Skin of body (tissue), 2 donors: ENCODE measurements around the gene TARS1. TPM values are rescaled to one million over a fixed set of nuclear protein-coding genes. Genes with fewer than 3 reads are reported as not detected.

ENCODE experiments used
- DNase-seq: peaks from one replicate; lab custom pipeline; 2025; lab: John Stamatoyannopoulos, UW
- total RNA-seq: library from RNA; depleted of rRNA; stranded (reverse); fragments of >200 nt; gene quantifications from one replicate; pipeline ENCODE4 v1.2.3, GENCODE V29; 2014

TARS1 gene
- total RNA-seq, result 104 TPM

DNA sequence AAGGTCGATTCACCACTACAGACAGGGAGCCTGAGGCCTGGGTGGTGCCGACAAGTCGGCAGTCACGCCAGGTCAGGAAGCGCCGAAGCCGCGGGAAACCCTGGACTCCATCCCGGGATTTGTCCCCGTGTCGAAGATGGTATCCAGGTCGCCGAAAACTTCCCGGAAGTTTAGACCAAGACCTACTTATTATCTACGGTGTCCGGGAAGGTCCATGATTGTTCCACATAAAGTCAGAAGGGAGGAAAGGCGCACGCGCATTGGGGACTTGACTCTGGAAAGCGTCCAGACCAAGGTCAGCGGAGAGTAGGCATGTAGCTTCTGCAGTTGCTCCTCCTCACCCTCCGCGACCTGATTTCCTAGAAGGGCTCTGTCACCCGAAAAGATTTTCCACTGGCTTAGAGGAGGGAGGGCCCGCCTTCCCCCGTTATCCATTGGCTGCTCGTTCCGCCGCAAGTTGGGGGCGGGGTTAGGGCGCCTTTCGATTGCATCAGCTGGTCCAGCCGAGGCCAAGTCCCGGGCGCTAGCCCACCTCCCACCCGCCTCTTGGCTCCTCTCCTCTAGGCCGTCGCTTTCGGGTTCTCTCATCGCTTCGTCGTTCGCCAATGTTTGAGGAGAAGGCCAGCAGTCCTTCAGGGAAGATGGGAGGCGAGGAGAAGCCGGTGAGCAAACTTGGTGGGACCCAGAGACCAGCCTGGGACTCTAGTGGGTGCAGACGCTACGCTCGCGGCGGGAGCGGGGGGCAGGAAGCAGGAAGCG is at the start of gene TARS1:
Gene TARS1, plus strand, starts transcription at position 484 of the 759 bp plus-strand sequence. Its CDS starts 122 bp downstream, at position 606.
- DNase-seq, result peak; percentile 100

DNA sequence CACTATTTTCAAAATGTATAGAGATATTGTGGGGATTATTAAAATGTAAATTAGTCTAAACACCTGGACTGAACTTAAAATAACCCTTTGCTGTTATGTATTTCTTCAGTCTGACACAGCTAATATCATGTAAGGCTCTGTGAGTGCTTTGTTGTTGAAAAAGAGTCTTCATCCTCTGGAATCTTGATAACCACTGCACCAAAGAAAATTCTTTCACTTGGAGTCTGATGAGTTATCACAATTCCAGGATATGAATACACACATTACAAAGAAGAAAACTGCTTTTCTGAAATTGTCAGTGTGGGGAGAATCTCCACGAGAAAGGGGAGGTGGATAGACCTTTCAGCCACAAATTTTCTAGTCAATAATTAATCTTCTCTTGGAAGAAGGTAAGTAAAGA is 42.3 kb upstream of the TARS1 start:
- no peak for DNase-seq

- DNase-seq, result no peak
Measured at GRCh38 chr5:33400675-33401074, 40.1 kb upstream of the TARS1 start.

DNA sequence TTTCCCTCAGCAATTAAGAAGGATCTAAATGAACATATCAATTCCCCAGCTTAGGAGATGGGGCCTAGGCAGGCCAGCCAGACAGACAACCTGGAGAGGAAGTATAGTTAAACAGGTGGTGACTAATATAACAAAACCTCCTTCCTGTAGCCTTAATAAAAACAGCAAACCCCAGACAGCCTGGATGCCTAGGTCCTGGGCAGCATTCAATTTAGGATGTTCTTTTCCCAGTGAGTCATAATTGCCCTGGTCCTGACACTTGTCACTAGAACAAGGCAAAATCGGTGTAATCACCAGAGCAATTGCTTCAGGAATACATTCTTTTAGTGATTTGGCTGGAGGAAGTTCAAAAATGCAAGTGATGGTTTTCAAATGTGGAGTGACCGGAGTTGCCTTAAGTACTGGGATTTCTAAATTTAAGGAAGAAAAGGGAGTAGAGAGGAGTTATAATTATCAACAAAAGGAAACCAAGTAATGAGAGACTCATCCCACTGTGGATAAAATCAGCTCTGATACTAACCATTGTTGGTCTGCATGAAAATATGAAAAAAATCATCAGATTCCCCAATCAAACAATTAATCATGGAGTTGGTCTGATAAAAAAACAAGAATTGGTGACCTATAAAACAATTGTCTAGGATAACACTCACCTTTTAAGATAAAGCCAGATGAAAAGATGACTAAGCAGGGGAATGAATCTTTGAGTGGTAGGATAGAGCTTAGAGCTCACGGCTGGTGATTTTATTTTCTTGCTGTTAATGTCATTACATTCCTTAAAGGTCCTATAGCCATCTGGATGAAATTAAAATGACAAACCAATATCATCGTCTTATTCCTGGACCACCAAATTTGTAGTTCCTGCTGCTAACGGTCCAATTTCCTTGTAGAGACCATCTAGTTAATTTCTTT is 39.0 kb upstream of the TARS1 start:
- no peak for DNase-seq

GRCh38 chr5:33403187-33403586 is 37.6 kb upstream of the TARS1 start:
- no peak for DNase-seq

GRCh38 chr5:33408816-33409215 is 31.9 kb upstream of the TARS1 start:
- DNase-seq, result no peak

DNA sequence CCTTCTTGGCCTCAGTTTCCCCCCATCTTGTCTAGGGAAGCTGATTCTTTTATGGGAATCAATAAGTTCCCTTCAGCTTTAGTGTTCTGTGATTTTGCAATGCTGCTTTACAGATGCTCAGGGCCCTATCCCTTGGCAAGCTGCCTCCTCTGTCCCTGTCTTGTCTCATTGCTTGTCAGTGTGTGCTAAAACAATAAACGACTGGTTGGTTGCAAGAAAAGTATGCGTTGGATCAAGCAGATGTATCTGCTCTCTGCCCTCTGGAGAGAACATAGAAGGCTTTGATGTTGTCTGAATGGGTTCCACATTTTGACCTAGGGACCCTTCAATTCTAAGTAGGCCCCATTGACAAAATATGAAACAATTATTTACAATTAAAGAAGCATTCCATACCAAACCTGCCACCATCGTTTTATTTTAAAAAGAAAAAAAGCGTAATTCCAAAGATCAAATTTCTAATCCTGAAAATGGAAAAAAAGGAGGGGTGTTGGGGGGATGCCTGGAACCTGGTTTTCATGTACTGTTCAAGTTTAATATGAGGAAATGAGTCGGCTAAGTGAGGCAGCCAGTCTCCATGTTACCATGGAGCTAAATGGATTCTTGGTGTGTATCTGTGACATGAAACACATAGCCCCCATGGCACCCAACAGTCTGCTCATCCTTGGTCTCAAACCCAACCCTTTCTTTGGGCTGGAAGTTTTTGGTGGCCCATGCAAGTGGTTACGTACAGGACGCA is 31.2 kb upstream of the TARS1 start:
- no peak for DNase-seq

DNA sequence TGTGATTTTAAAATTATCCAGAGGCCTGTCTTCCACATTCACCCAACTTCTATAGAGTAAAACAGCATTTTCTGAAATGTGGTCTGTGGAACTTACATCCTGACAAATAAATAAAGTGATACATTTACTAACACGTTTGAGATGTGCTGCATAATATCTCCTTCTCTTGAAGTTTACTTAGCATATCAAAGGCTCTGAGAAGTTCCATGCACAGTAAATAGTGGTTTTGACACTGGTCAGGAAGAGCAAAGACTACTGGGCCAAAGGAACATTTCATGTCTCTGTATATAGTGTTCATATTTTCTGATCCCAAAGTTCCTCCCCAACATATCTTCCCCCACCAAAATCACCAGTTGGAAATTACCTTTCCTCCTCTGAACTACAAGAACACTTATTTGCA is 30.5 kb upstream of the TARS1 start:
- DNase-seq, result no peak

- DNase-seq, result no peak
Measured at GRCh38 chr5:33411498-33411897, 29.3 kb upstream of the TARS1 start.

DNA sequence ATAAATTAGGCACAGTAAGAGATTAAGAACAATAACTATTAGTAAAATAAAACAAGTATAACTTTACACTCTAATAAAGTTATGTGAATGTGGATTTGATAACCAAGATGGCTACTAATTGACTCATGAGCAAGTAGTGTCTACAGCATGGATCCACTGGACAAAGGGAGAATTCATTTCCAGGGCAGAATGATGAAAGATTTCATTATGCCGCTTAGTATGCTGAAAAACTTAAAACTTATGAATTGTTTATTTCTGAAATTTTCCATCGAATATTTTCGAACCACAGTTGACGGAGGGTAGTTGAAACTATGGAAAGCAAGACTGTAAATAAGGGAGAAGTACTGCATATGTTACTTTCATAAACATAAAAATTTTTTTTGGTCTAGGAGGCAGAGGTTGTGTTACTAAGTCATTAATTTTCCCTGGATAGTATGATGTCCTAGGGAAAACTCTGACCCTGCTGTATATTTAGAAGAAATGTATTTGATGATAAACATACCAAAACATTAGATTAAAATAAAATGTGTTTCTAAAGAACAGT is 24.9 kb upstream of the TARS1 start:
- no peak for DNase-seq

DNA sequence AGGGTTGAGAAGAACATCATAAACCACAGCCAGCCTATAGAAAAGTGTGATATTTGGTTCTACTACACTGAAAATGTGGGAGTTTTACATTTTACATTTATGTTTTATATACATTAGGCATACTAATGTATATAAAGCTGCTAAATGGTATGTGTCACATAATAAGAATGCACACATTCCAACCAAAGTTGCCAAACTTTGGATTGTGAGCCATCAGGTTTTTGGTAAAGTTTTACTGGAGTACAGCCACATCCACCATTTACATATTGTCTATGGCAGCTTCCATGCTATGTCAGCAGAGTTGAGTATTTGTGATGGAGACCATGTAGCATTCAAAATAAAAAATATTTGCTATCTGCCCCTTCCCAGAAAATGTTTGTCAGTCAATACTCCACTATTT is 23.1 kb upstream of the TARS1 start:
- no peak for DNase-seq

GRCh38 chr5:33420946-33421345 is 19.8 kb upstream of the TARS1 start:
- no peak for DNase-seq

DNA sequence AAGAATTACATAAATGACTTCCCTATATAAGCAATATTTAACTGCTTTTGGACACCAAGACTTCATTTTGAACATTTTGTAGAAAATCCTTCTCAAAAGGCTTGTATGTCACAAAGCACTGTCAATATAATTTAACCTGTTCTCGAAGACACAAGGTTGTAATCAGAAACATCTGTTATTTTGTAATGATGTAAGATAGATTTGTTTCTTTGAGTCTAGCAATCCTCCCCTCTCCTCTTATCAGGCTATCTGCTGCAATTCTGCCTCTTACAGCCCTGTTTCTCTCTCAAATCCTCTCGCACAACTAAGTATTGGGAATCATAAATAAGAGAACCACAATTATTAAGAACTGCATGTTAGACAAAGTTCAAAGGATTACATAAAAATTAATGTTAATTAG is 18.6 kb upstream of the TARS1 start:
- no peak for DNase-seq

- DNase-seq, result peak; percentile 51
Measured at GRCh38 chr5:33423018-33423630, 17.6 kb upstream of the TARS1 start.

DNA sequence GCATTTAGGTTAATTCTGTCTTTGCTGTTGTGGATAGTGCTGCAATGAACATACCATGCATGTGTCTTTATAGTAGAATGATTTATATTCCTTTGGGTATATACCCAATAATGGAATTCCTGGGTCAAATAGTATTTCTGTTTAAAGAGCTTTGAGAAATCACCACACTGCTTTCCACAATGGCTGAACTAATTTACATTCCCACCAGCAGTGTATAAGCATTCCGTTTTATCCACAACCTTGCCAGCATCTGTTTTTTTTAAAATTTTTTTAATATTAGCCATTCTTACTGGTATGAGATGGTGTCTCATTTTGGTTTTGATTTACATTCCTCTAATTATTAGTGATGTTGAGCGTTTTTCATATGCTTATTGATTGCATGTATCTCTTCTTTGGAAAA is 15.5 kb upstream of the TARS1 start:
- no peak for DNase-seq

DNA sequence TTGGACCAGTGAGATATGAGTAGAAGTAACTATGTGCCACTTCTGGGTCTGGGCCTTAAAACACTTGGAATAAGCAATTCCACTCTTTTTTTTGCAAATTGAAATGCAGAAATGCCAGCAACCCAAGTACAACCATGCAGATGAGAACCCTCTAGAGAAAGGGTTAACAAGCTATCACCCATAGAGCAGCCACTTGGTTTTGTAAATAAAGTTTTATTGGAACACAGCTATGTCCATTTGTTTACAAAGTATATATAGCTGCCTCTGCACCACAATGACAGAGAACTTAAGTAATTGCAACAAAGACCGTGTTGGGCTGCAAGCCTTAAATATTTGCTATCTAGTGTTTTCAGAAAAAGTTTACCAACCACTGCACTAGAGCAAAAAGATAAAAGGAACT is 9.8 kb upstream of the TARS1 start:
- no peak for DNase-seq

DNA sequence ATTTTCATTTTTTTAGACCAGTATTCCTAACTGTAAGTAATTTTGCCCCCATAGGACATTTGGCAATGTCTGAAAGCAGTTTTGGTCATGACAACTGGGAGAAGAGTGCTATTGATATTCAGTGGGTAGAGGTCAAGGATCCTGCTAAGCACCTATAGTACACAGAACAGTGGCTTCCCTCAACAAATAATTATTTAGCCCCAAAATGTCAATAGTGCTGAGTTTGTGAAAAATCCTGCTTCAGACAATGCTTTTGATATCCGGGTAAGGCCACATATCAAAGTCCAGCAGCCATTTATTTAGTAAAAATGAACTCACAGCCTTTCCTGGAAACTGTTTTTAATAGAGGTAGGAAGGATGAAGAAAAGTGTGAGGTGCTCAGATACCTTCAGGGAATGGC is 8.1 kb upstream of the TARS1 start:
- DNase-seq, result no peak

- DNase-seq, result no peak
Measured at GRCh38 chr5:33433303-33434240, 7.2 kb upstream of the TARS1 start.

GRCh38 chr5:33435893-33436490 is 4.8 kb upstream of the TARS1 start:
- peak; percentile 54 for DNase-seq

- DNase-seq, result no peak
Measured at GRCh38 chr5:33438996-33439395, 1.8 kb upstream of the TARS1 start.
